H1 (cell line): ENCODE results near the gene GNAQ. TPM values are rescaled to one million over a fixed set of nuclear protein-coding genes. Genes with fewer than 3 reads are reported as not detected.

Experiments used
- CTCF ChIA-PET: fragments of 300-600 bp; sonication (Branson Sonifier 250); formaldehyde crosslinking; loops from one replicate; lab custom pipeline; 2021; ENCODE audit not compliant: partially characterized antibody; lab: Charles Lee
- POLR2A ChIA-PET: fragments of 300-600 bp; sonication (Branson Sonifier 250); formaldehyde crosslinking; loops from one replicate; lab custom pipeline; 2021; ENCODE audit warnings: inconsistent platforms; ENCODE audit not compliant: partially characterized antibody; lab: Charles Lee
- DNase-seq, 2 experiments: peaks; one replicate each; pipeline versions ENCODE4 v3.0.0 to v3.0.0-alpha.2; 2010 to 2022; ENCODE audit warnings: low spot score in 2 of 2, low read depth in 1 of 2, mixed read lengths in 1 of 2
- FAIRE-seq: peaks from 2 replicates; lab custom pipeline; 2011; peaks lifted over from hg19 to GRCh38; lab: Jason Lieb, UNC
- H2AFZ ChIP-seq: 2 replicates; pipeline ENCODE4 v1.8.1; 2012; ENCODE audit warnings: low read length, inconsistent platforms
- H2AK5ac ChIP-seq: 2 replicates; pipeline ENCODE4 v1.6.1; 2013; ENCODE audit warnings: low read depth, low read length
- H2BK120ac ChIP-seq: replicated peaks from 2 replicates; pipeline ENCODE3; 2013; ENCODE audit warnings: low read depth, low read length, inconsistent platforms
- H2BK12ac ChIP-seq: 2 replicates; pipeline ENCODE4 v1.6.1; 2013; ENCODE audit warnings: low read depth, low read length
- H2BK15ac ChIP-seq: 2 replicates; pipeline ENCODE4 v1.6.1; 2013; ENCODE audit warnings: low read length
- H2BK20ac ChIP-seq: 2 replicates; pipeline ENCODE4 v1.6.1; 2013; ENCODE audit warnings: low read length
- H2BK5ac ChIP-seq: 2 replicates; pipeline ENCODE4 v1.6.1; 2013; ENCODE audit warnings: low read depth, low read length
- H3K14ac ChIP-seq: 2 replicates; pipeline ENCODE4 v1.6.1; 2013; ENCODE audit warnings: inconsistent platforms; ENCODE audit not compliant: insufficient read length
- H3K18ac ChIP-seq: 2 replicates; pipeline ENCODE4 v1.6.1; 2013; ENCODE audit warnings: low read length; ENCODE audit errors: extremely low read depth
- H3K23ac ChIP-seq: 2 replicates; pipeline ENCODE4 v1.6.1; 2013; ENCODE audit warnings: inconsistent platforms; ENCODE audit not compliant: insufficient read length
- H3K23me2 ChIP-seq: 2 replicates; pipeline ENCODE4 v1.6.1; 2013; ENCODE audit warnings: low read depth, low read length
- H3K27ac ChIP-seq: 2 replicates; pipeline ENCODE4 v1.6.1; 2011; ENCODE audit warnings: low read depth, low read length, inconsistent platforms
- H3K27me3 ChIP-seq, 4 experiments: replicated peaks in 1 of 4; 1 replicate in 1 of 4; 2 replicates in 3 of 4; pipeline versions ENCODE4 v1.6.1 to v1.8.1; 2011 to 2013; ENCODE audit warnings: low read length in 3 of 4, mild to moderate bottlenecking in 3 of 4, inconsistent platforms in 2 of 4, mixed read lengths in 2 of 4, moderate library complexity in 1 of 4; ENCODE audit not compliant: control insufficient read depth in 3 of 4, insufficient read depth in 3 of 4; ENCODE audit errors: extremely low read depth in 1 of 4
- H3K36me3 ChIP-seq, 4 experiments: 2 replicates each; pipeline versions ENCODE4 v1.6.1 to v1.8.1; 2011 to 2013; ENCODE audit warnings: mild to moderate bottlenecking in 4 of 4, low read length in 3 of 4, moderate library complexity in 2 of 4, control low read depth in 1 of 4, inconsistent platforms in 1 of 4; ENCODE audit not compliant: insufficient read depth in 4 of 4, control insufficient read depth in 2 of 4
- H3K4ac ChIP-seq: replicated peaks from 2 replicates; pipeline ENCODE3; 2013; ENCODE audit warnings: low read length, low read depth, mixed read lengths, inconsistent platforms; ENCODE audit not compliant: insufficient read length
- H3K4me1 ChIP-seq, 4 experiments: replicated peaks in 1 of 4; 1 replicate in 1 of 4; 2 replicates in 3 of 4; pipeline versions ENCODE4 v1.6.1 to v1.8.1; 2011 to 2013; ENCODE audit warnings: low read length in 3 of 4, inconsistent platforms in 2 of 4, mixed read lengths in 1 of 4; ENCODE audit not compliant: insufficient read depth in 4 of 4, control insufficient read depth in 3 of 4
- H3K4me2 ChIP-seq, 2 experiments: 2 replicates each; pipeline versions ENCODE4 v1.6.1 to v1.8.1; 2011 to 2013; ENCODE audit warnings: low read depth in 2 of 2, low read length in 2 of 2, control low read depth in 1 of 2, inconsistent platforms in 1 of 2, mild to moderate bottlenecking in 1 of 2; ENCODE audit not compliant: insufficient read depth in 1 of 2
- H3K4me3 ChIP-seq, 4 experiments: fragments of 200-600, 300-600 bp in 1 of 4; sonication (generic), shearing (Covaris generic), sonication (Bioruptor Twin) in 1 of 4; 2 replicates each; pipeline versions ENCODE4 v1.5.1 to v1.8.1; 2011 to 2016; ENCODE audit warnings: low read length in 4 of 4, low read depth in 3 of 4, control low read depth in 2 of 4, inconsistent platforms in 2 of 4, mild to moderate bottlenecking in 2 of 4, mixed read lengths in 1 of 4, moderate library complexity in 1 of 4; ENCODE audit not compliant: insufficient read depth in 2 of 4; ENCODE audit errors: extremely low read depth in 1 of 4
- H3K56ac ChIP-seq: replicated peaks from 2 replicates; pipeline ENCODE3; 2013; ENCODE audit warnings: low read depth, mild to moderate bottlenecking, mixed read lengths, low read length, inconsistent platforms; ENCODE audit not compliant: insufficient read length
- H3K79me1 ChIP-seq: 2 replicates; pipeline ENCODE4 v1.6.1; 2013; ENCODE audit warnings: low read depth, low read length, control low read depth
- H3K79me2 ChIP-seq, 2 experiments: 2 replicates each; pipeline versions ENCODE4 v1.6.1 to v1.8.1; 2012 to 2013; ENCODE audit warnings: low read length in 2 of 2, mild to moderate bottlenecking in 2 of 2, inconsistent platforms in 1 of 2; ENCODE audit not compliant: insufficient read depth in 2 of 2, control insufficient read depth in 1 of 2
- H3K9ac ChIP-seq, 4 experiments: replicated peaks in 1 of 4; 1 replicate in 1 of 4; 2 replicates in 3 of 4; pipeline versions ENCODE4 v1.6.1 to v1.8.1; 2011 to 2013; ENCODE audit warnings: low read depth in 3 of 4, low read length in 3 of 4, control low read depth in 2 of 4, mild to moderate bottlenecking in 2 of 4, moderate library complexity in 2 of 4, inconsistent platforms in 1 of 4; ENCODE audit errors: extremely low read depth in 1 of 4
- H3K9me3 ChIP-seq, 2 experiments: 2 replicates each; pipeline versions ENCODE4 v1.6.1 to v1.8.1; 2012 to 2013; ENCODE audit warnings: mild to moderate bottlenecking in 2 of 2, moderate library complexity in 2 of 2, control low read depth in 1 of 2, inconsistent platforms in 1 of 2, low read depth in 1 of 2, low read length in 1 of 2, mixed read lengths in 1 of 2; ENCODE audit not compliant: insufficient read depth in 2 of 2
- H4K20me1 ChIP-seq, 2 experiments: replicated peaks in 1 of 2; 2 replicates each; pipeline versions ENCODE3 to v1.8.1; 2011 to 2013; ENCODE audit warnings: inconsistent platforms in 2 of 2, low read length in 2 of 2, mild to moderate bottlenecking in 1 of 2; ENCODE audit not compliant: insufficient read depth in 2 of 2, control insufficient read depth in 1 of 2
- H4K5ac ChIP-seq: 2 replicates; pipeline ENCODE4 v1.6.1; 2013; ENCODE audit warnings: low read length, low read depth, mixed read lengths, inconsistent platforms; ENCODE audit not compliant: insufficient read length
- H4K8ac ChIP-seq: 2 replicates; pipeline ENCODE4 v1.8.0; 2013; ENCODE audit warnings: mild to moderate bottlenecking, moderate library complexity, low read length, inconsistent platforms; ENCODE audit not compliant: insufficient read depth; ENCODE audit errors: extremely low read depth
- H4K91ac ChIP-seq: replicated peaks from 2 replicates; pipeline ENCODE3; 2013; ENCODE audit warnings: low read length, mixed read lengths, inconsistent platforms; ENCODE audit not compliant: insufficient read length
- BCL11A ChIP-seq, 2 experiments: IDR thresholded peaks; one replicate each; pipeline ENCODE4 v1.6.1; 2011; ENCODE audit warnings: low read depth in 2 of 2, low read length in 2 of 2, mild to moderate bottlenecking in 2 of 2
- EGR1 ChIP-seq: IDR thresholded peaks from 2 replicates; pipeline ENCODE4 v1.6.1; 2011; ENCODE audit warnings: low read depth, low read length, borderline replicate concordance
- RNF2 ChIP-seq: fragments of 200-900, 300-1000 bp; sonication (generic); IDR thresholded peaks from 2 replicates; pipeline ENCODE4 v1.7.1; 2016; ENCODE audit warnings: borderline replicate concordance, low read depth, mild to moderate bottlenecking, antibody characterized with exemption, low read length; ENCODE audit not compliant: poor library complexity, severe bottlenecking; ENCODE audit errors: missing control alignments
- RXRA ChIP-seq: IDR thresholded peaks from 2 replicates; pipeline ENCODE4 v1.6.1; 2011; ENCODE audit warnings: low read depth, mild to moderate bottlenecking, low read length, moderate library complexity; ENCODE audit not compliant: insufficient read depth
- SIRT6 ChIP-seq: IDR thresholded peaks from one replicate; pipeline ENCODE4 v1.7.1; 2012; ENCODE audit warnings: low read length, inconsistent platforms
- WGBS, 2 experiments: shearing (Covaris generic) in 1 of 2; methylation state at CpG; one replicate each; pipeline versions ENCODE4 v1.1.6 to v1.1.7; 2013 to 2015; ENCODE audit warnings: low lambda C conversion rate in 2 of 2, mixed read lengths in 2 of 2, inconsistent platforms in 1 of 2, low coverage in 1 of 2, missing lambda C conversion rate in 1 of 2; ENCODE audit not compliant: insufficient replicate concordance in 2 of 2, insufficient coverage in 1 of 2, insufficient read length in 1 of 2; ENCODE audit errors: extremely low coverage in 1 of 2, missing lambda C conversion rate in 1 of 2; 5-methylcytosine and 5-hydroxymethylcytosine counted together
- polyA plus RNA-seq, 7 experiments: library from polyadenylated mRNA; depleted of rRNA in 3 of 7; stranded (reverse) in 5 of 7; unstranded in 2 of 7; fragments of >200 nt in 5 of 7; fragments of 200-250 nt in 2 of 7; gene quantifications; 1 replicate in 5 of 7; 2 replicates in 1 of 7; 4 replicates in 1 of 7; pipeline versions ENCODE4 v1.2.1 to v1.2.3, GENCODE V29; 2011 to 2013; ENCODE audit warnings: missing spikeins in 2 of 7, mixed read lengths in 2 of 7
- total RNA-seq: library from RNA; stranded (reverse); fragmentation: NEBNext Ultra II Directional; extraction: Animal tissue kit (Norgen Biotek cat#: 25700); gene quantifications from 2 replicates; pipeline ENCODE4 v1.2.1, GENCODE V29; 2021

The GNAQ gene
- total and polyA plus RNA-seq, 2 of the 8 experiments (the other 6 are each of a cell fraction or from before 2014, with no cell fraction given) = 22.8 to 63.8 TPM

GRCh38 chr9:78064075-78064474 is 32.5 kb upstream of the GNAQ start:
- H3K27ac ChIP-seq = no peak overlapping the region
- DNase-seq (no peak), FAIRE-seq (no peak)
- H4K20me1 ChIP-seq = no peaks in the 10 kb centered on the region
- no peak overlapping the region for H4K8ac ChIP-seq
- no peak overlapping the region for H3K4me3 ChIP-seq
- H3K9me3 ChIP-seq = peaks cover 13 to 16% of the 10 kb centered on the region in 2 experiments; a peak in 3 of 4 replicates
- no peak overlapping the region for H2BK20ac ChIP-seq
- no peak overlapping the region for H3K14ac ChIP-seq
- no peak overlapping the region for H2BK15ac ChIP-seq
- TF ChIP-seq SIRT6 = no peak
- TF ChIP-seq RNF2 = no peak
- TF ChIP-seq RXRA = no peak
- TF ChIP-seq EGR1 = no peak
- no peak for TF ChIP-seq BCL11A (IDR thresholded peaks at IDR 0.05; ENCODE audit: low read depth in 2 of 2, low read length in 2 of 2)
- H2AK5ac ChIP-seq = no peak overlapping the region
- H3K9ac ChIP-seq = no peak overlapping the region
- WGBS, 2 experiments = 91% methylated on average over 3 of the region's 3 CpGs; no CpG with 5 or more reads in 1 of the 2 experiments
- no peak overlapping the region for H2BK5ac ChIP-seq
- H3K56ac ChIP-seq = no peak overlapping the region
- no peak overlapping the region for H4K91ac ChIP-seq
- H3K36me3 ChIP-seq = no peaks in the 10 kb centered on the region
- H2AFZ ChIP-seq = no peak overlapping the region
- POLR2A ChIA-PET = no interaction called here
- no peaks in the 10 kb centered on the region for H3K27me3 ChIP-seq
- no peak overlapping the region for H3K4ac ChIP-seq
- no peak overlapping the region for H4K5ac ChIP-seq
- H3K4me1 ChIP-seq = no peaks in the 10 kb centered on the region
- CTCF ChIA-PET = no interaction called here
- no peak overlapping the region for H3K23ac ChIP-seq
- no peak overlapping the region for H2BK12ac ChIP-seq
- H3K79me1 ChIP-seq = no peaks in the 10 kb centered on the region
- H2BK120ac ChIP-seq = no peak overlapping the region
- no peak overlapping the region for H3K18ac ChIP-seq
- no peak overlapping the region for H3K4me2 ChIP-seq
- no peaks in the 10 kb centered on the region for H3K79me2 ChIP-seq
- H3K23me2 ChIP-seq = no peaks in the 10 kb centered on the region
